B cell (primary cell): ENCODE measurements around the gene CYB5D1. TPM values are rescaled to one million over a fixed set of nuclear protein-coding genes. Genes with fewer than 3 reads are reported as not detected.

ENCODE experiments used
- ATAC-seq: fragments of 200-7000 bp; cut with Tn5 transposase; one replicate; pipeline ENCODE4 v1.10.0; 2021; ENCODE audit warnings: low read depth, mild to moderate bottlenecking, moderate number of reproducible peaks, moderate library complexity
- CTCF ChIA-PET: fragments of 350-600 bp; sonication (Branson Sonifier 250); formaldehyde crosslinking; loops from one replicate; lab custom pipeline; 2021; ENCODE audit warnings: antibody characterized with exemption, inconsistent platforms; lab: Charles Lee
- POLR2A ChIA-PET: fragments of 350-600 bp; sonication (Branson Sonifier 250); formaldehyde crosslinking; loops from one replicate; lab custom pipeline; 2021; ENCODE audit warnings: antibody characterized with exemption; lab: Charles Lee
- DNase-seq: peaks from one replicate; pipeline ENCODE4 v3.0.0; 2013
- H2AFZ ChIP-seq: 2 replicates; pipeline ENCODE4 v1.6.1; 2012; ENCODE audit warnings: mild to moderate bottlenecking, low read depth, low read length; ENCODE audit not compliant: insufficient read depth, poor library complexity, severe bottlenecking
- H3K27ac ChIP-seq, 2 donors: 1 replicate in 1 of 2; 2 replicates in 1 of 2; pipeline ENCODE4 v1.5.1; 2012 to 2013; ENCODE audit warnings: low read length in 2 of 2, mild to moderate bottlenecking in 2 of 2, moderate library complexity in 1 of 2
- H3K27me3 ChIP-seq, 4 experiments: fragments of 200-600 bp in 1 of 4; sonication (generic) in 1 of 4; replicated peaks in 1 of 4; 1 replicate in 2 of 4; 2 replicates in 2 of 4; pipeline versions ENCODE4 v1.6.1 to v1.7.0; 2013 to 2016; ENCODE audit warnings: low read length in 3 of 4, mild to moderate bottlenecking in 2 of 4, mixed read lengths in 1 of 4, moderate library complexity in 1 of 4; ENCODE audit not compliant: insufficient read depth in 4 of 4, control insufficient read depth in 3 of 4; ENCODE audit errors: control extremely low read depth in 1 of 4
- H3K36me3 ChIP-seq, 2 experiments: replicated peaks in 1 of 2; 1 replicate in 1 of 2; 2 replicates in 1 of 2; pipeline versions ENCODE4 v1.6.1 to v1.7.1; 2013; ENCODE audit warnings: low read length in 1 of 2; ENCODE audit not compliant: insufficient read depth in 2 of 2, control insufficient read depth in 1 of 2; ENCODE audit errors: control extremely low read depth in 1 of 2, extremely low read depth in 1 of 2
- H3K4me1 ChIP-seq, 2 donors: fragments of 200-600 bp in 1 of 2; sonication (generic) in 1 of 2; 1 replicate in 1 of 2; 2 replicates in 1 of 2; pipeline versions ENCODE4 v1.5.1 to v1.6.1; 2013 to 2017; ENCODE audit warnings: low read length in 2 of 2; ENCODE audit not compliant: control insufficient read depth in 2 of 2, insufficient read depth in 2 of 2
- H3K4me2 ChIP-seq: replicated peaks from 2 replicates; pipeline ENCODE3; 2012; ENCODE audit warnings: mild to moderate bottlenecking, low read depth, low read length; ENCODE audit not compliant: poor library complexity, severe bottlenecking
- H3K4me3 ChIP-seq, 5 experiments: fragments of 200-600 bp in 1 of 5; sonication (generic) in 1 of 5; 1 replicate in 3 of 5; 2 replicates in 2 of 5; pipeline versions ENCODE4 v1.5.1 to v1.7.0; 2011 to 2016; ENCODE audit warnings: low read length in 4 of 5, mild to moderate bottlenecking in 4 of 5, low read depth in 2 of 5, control low read depth in 1 of 5, moderate library complexity in 1 of 5; ENCODE audit not compliant: insufficient read depth in 1 of 5; ENCODE audit errors: control extremely low read depth in 1 of 5, extremely low read depth in 1 of 5
- H3K79me2 ChIP-seq: fragments of 200-600 bp; sonication (generic); one replicate; pipeline ENCODE4 v1.6.0; 2016; ENCODE audit warnings: low read length; ENCODE audit not compliant: control insufficient read depth, insufficient read depth
- H3K9ac ChIP-seq: fragments of 200-600 bp; sonication (generic); 2 replicates; pipeline ENCODE4 v1.6.1; 2017; ENCODE audit warnings: mild to moderate bottlenecking, low read length, moderate library complexity
- H3K9me3 ChIP-seq, 3 donors: one replicate each; pipeline versions ENCODE4 v1.6.1 to v1.7.1; 2013; ENCODE audit warnings: low read length in 2 of 3; ENCODE audit not compliant: control insufficient read depth in 2 of 3, insufficient read depth in 1 of 3; ENCODE audit errors: control extremely low read depth in 1 of 3
- H4K20me1 ChIP-seq: 2 replicates; pipeline ENCODE4 v1.6.0; 2012; ENCODE audit warnings: mild to moderate bottlenecking, low read length; ENCODE audit not compliant: insufficient read depth, control insufficient read depth, poor library complexity, severe bottlenecking
- H3K27ac Mint-ChIP-seq: one replicate; pipeline ENCODE4 v1.8.0; 2021; ENCODE audit warnings: mixed read lengths
- H3K27me3 Mint-ChIP-seq: one replicate; pipeline ENCODE4 v1.8.0; 2021; ENCODE audit warnings: mixed read lengths
- H3K4me1 Mint-ChIP-seq: one replicate; pipeline ENCODE4 v1.8.0; 2021; ENCODE audit warnings: mixed read lengths
- H3K4me3 Mint-ChIP-seq: one replicate; pipeline ENCODE4 v1.8.0; 2021; ENCODE audit warnings: mixed read lengths
- H3K9me3 Mint-ChIP-seq: one replicate; pipeline ENCODE4 v1.8.0; 2022; ENCODE audit warnings: mixed read lengths; ENCODE audit not compliant: insufficient read depth
- EZH2 ChIP-seq: IDR thresholded peaks from 2 replicates; pipeline ENCODE4 v1.6.1; 2012; ENCODE audit warnings: borderline replicate concordance, low read depth, mild to moderate bottlenecking, moderate library complexity, low read length; ENCODE audit not compliant: insufficient read depth, poor library complexity, severe bottlenecking
- WGBS: methylation state at CpG from one replicate; pipeline ENCODE4 v1.1.5; 2013; ENCODE audit warnings: missing lambda C conversion rate; ENCODE audit not compliant: insufficient coverage; 5-methylcytosine and 5-hydroxymethylcytosine counted together
- intact Hi-C: fragments of 100-400 bp; cut with micrococcal nuclease; formaldehyde crosslinking; loops from one replicate; pipeline ENCODE4 v1.10.0; 2022
- polyA plus RNA-seq: library from polyadenylated mRNA; depleted of rRNA; stranded (reverse); fragments of >200 nt; gene quantifications from 2 replicates; pipeline ENCODE4 v1.2.3, GENCODE V29; 2012
- total RNA-seq, 2 donors: library from RNA; stranded (reverse); fragments of 120-200 nt in 1 of 2; gene quantifications; 1 replicate in 1 of 2; 2 replicates in 1 of 2; pipeline versions ENCODE4 v1.2.3 to v1.2.4, GENCODE V29; 2013 to 2022
- TF ChIP-seq, protein P1 (sequence below): fragments of 200-600 bp; IDR thresholded peaks from one replicate; pipeline ENCODE4 v1.8.0; 2022; ENCODE audit warnings: antibody characterized with exemption, mild to moderate bottlenecking

CYB5D1 gene
- total and polyA plus RNA-seq, 2 donors (not counting 1 experiment from before 2014, with no cell fraction given) = 6.3 to 10.2 TPM

DNA sequence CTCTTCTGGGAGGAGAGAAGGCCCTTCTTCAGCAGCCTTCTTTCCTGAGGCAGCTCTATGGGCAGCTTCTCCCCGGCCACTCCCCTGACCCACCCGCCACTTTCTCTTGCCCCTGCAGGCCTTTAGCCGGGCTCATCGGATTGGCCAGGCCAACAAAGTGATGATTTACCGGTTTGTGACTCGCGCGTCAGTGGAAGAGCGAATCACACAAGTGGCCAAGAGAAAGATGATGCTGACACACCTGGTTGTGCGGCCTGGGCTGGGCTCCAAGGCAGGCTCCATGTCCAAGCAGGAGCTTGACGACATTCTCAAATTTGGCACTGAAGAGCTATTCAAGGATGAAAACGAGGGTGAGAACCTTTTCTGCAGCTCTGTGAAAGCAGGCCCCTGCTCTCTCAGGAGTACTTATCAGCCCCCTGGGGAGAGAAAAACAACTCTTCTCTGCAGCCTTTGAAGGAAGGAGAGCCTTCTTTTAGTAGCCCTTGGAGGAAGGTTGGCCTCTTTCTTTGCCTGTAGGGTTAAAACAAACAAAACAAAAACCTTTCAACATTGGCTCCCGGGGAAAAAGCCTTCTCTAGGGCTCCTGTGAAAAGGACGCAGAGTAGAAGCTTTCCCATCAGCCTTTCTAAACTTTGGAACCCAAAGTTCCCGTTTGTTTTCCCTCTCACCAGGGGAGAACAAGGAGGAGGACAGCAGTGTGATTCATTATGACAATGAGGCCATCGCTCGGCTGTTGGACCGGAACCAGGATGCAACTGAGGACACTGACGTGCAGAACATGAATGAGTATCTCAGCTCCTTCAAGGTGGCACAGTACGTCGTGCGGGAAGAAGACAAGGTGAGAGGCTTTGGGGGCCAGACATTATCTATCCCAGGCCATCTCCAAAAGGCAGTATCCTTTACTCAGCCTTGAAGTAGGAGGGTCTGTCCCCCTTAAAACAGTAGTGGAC lies 45.6 kb downstream of the CYB5D1 start:
- no peaks in the 10 kb centered on the region for H3K27me3 ChIP-seq
- DNase-seq (no peak), ATAC-seq (no peak)
- TF ChIP-seq, protein P1, sequence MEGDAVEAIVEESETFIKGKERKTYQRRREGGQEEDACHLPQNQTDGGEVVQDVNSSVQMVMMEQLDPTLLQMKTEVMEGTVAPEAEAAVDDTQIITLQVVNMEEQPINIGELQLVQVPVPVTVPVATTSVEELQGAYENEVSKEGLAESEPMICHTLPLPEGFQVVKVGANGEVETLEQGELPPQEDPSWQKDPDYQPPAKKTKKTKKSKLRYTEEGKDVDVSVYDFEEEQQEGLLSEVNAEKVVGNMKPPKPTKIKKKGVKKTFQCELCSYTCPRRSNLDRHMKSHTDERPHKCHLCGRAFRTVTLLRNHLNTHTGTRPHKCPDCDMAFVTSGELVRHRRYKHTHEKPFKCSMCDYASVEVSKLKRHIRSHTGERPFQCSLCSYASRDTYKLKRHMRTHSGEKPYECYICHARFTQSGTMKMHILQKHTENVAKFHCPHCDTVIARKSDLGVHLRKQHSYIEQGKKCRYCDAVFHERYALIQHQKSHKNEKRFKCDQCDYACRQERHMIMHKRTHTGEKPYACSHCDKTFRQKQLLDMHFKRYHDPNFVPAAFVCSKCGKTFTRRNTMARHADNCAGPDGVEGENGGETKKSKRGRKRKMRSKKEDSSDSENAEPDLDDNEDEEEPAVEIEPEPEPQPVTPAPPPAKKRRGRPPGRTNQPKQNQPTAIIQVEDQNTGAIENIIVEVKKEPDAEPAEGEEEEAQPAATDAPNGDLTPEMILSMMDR = no peak
- no peak for TF ChIP-seq EZH2
- H3K9me3 ChIP-seq = no peaks in the 10 kb centered on the region
- ChIA-PET CTCF (no interaction called here), POLR2A (no interaction called here)
- no peak overlapping the region for H3K9ac ChIP-seq
- no peak overlapping the region for H3K4me3 ChIP-seq
- Mint-ChIP-seq H3K4me3 (no peak overlapping the region), H3K9me3 (no peaks in the 10 kb centered on the region), H3K27ac (no peak overlapping the region), H3K27me3 (no peaks in the 10 kb centered on the region), H3K4me1 (no peaks in the 10 kb centered on the region)
- WGBS = 98% methylated on average over 20 of the region's 22 CpGs
- no peak overlapping the region for H3K4me2 ChIP-seq
- H2AFZ ChIP-seq = no peak overlapping the region
- no peak overlapping the region for H3K27ac ChIP-seq
- intact Hi-C loops = no loop called here
- no peaks in the 10 kb centered on the region for H4K20me1 ChIP-seq
- no peaks in the 10 kb centered on the region for H3K4me1 ChIP-seq
- H3K79me2 ChIP-seq = no peaks in the 10 kb centered on the region
- peaks cover 4 to 87% of the 10 kb centered on the region in 2 experiments for H3K36me3 ChIP-seq

DNA sequence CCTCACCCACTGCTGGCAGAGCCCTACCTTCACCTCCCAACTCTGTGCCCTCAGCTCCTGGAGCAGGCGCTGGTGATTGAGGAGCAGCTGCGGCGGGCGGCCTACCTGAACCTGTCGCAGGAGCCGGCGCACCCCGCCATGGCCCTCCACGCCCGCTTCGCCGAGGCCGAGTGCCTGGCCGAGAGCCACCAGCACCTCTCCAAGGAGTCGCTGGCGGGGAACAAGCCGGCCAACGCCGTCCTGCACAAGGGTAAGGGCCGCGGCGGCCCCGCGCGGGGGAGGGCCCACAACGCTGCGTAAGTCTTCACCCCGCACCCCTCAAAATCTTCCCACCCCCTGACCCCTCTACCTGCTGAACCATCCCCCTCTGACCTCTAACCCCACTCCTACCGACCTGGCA lies 51.3 kb downstream of the CYB5D1 start:
- Histone ChIP-seq H3K4me1 (no peaks in the 10 kb centered on the region), H3K9ac (no peak overlapping the region), H4K20me1 (no peaks in the 10 kb centered on the region), H3K9me3 (no peaks in the 10 kb centered on the region), H3K27ac (no peak overlapping the region), H3K4me3 (no peak overlapping the region), H3K4me2 (no peak overlapping the region), H2AFZ (no peak overlapping the region), H3K36me3 (peaks cover 7 to 61% of the 10 kb centered on the region in 2 experiments), H3K79me2 (no peaks in the 10 kb centered on the region), H3K27me3 (no peaks in the 10 kb centered on the region)
- CTCF ChIA-PET = interaction anchor here (16.7 kb wide), 1 partner anchor 78 kb away, joined by 284 read pairs; no protein-coding TSS in a partner anchor
- ATAC-seq = no peak
- POLR2A ChIA-PET = no interaction called here
- no peak for DNase-seq
- Mint-ChIP-seq H3K4me1 (peaks cover 5% of the 10 kb centered on the region), H3K4me3 (no peak overlapping the region), H3K9me3 (no peaks in the 10 kb centered on the region), H3K27ac (no peak overlapping the region), H3K27me3 (no peaks in the 10 kb centered on the region)
- TF ChIP-seq EZH2 = no peak
- TF ChIP-seq, protein P1 = no peak
- intact Hi-C loops = no loop called here
- over 99% methylated on average over 22 of the region's 29 CpGs for WGBS
